Measurements from ENCODE around the gene PARD3B.

The PARD3B gene

DNA sequence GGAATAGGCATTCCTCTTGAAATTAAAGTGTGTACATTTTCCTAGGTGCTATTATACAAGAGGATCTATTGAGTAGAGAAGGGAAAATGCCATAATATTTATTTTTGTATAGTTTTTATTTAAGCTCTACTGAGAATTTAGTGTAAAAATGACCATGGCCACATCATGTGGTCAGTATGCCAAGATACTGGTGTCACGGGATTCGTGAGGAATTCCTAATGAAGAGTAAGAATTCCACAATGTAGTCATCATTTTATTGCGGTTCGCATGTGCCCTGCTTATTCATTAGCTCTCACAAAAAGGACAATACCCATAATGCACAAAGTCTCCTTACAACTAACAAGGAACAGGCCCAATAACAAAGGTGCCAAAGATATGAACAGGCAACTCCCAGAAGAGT is 39.3 kb upstream of the PARD3B start:
- Histone ChIP-seq H3K36me3 (ENCODE audit: control insufficient read depth, low read length) (no peaks in the 10 kb centered on the region), H4K20me1 (ENCODE audit: control insufficient read depth, insufficient read depth, low read depth, low read length) (no peaks in the 10 kb centered on the region), H3K9me2 (replicated peaks; ENCODE audit: control insufficient read depth, low read length) (no peaks in the 10 kb centered on the region), H3K27me3 (ENCODE audit: control insufficient read depth, low read length) (no peaks in the 10 kb centered on the region), H3K4me2 (ENCODE audit: low read length) (no peak overlapping the region), H3K79me2 (ENCODE audit: control insufficient read depth, low read length) (no peaks in the 10 kb centered on the region), H3K27ac (ENCODE audit: low read depth, low read length) (no peak overlapping the region), H3K4me1 (ENCODE audit: control insufficient read depth, low read length) (no peaks in the 10 kb centered on the region), H3K4me3 (ENCODE audit: low read length) (no peak overlapping the region), H3F3A (ENCODE audit: control insufficient read depth, insufficient read depth) (no peaks in the 10 kb centered on the region), H3K9me3 (ENCODE audit: control insufficient read depth, insufficient read depth, low read length) (no peaks in the 10 kb centered on the region)
- TF ChIP-seq, protein P1, sequence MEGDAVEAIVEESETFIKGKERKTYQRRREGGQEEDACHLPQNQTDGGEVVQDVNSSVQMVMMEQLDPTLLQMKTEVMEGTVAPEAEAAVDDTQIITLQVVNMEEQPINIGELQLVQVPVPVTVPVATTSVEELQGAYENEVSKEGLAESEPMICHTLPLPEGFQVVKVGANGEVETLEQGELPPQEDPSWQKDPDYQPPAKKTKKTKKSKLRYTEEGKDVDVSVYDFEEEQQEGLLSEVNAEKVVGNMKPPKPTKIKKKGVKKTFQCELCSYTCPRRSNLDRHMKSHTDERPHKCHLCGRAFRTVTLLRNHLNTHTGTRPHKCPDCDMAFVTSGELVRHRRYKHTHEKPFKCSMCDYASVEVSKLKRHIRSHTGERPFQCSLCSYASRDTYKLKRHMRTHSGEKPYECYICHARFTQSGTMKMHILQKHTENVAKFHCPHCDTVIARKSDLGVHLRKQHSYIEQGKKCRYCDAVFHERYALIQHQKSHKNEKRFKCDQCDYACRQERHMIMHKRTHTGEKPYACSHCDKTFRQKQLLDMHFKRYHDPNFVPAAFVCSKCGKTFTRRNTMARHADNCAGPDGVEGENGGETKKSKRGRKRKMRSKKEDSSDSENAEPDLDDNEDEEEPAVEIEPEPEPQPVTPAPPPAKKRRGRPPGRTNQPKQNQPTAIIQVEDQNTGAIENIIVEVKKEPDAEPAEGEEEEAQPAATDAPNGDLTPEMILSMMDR (IDR thresholded peaks at IDR 0.05; ENCODE audit: low read depth, low read length, poor library complexity, severe bottlenecking): no peak
- no peak for TF ChIP-seq EZH2phosphoT487 (IDR thresholded peaks at IDR 0.05; ENCODE audit: borderline replicate concordance, low read length)

DNA sequence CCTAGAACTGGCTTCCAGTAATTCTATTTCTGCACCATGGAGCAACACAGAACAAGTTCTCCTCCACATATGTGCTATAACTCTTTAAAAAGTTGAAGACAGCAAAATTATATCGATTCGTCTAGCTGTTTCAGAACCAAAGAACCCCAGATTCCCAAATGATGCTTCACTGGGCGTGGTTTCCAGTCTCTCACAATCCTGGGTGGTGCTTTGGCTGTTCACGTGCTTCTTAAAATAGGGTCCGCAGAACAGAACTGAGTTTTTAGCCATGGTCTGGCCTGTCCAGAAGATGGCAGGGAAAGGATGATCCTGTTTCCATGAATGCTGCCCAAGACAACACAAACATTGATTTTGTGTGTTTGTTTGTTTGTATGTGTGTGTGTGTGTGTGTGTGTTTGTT is 37.6 kb upstream of the PARD3B start:
- H3K4me3 ChIP-seq (ENCODE audit: low read length): no peak overlapping the region
- H3K36me3 ChIP-seq (ENCODE audit: control insufficient read depth, low read length): no peaks in the 10 kb centered on the region
- H3K9me2 ChIP-seq (replicated peaks; ENCODE audit: control insufficient read depth, low read length): no peaks in the 10 kb centered on the region
- no peaks in the 10 kb centered on the region for H3K4me1 ChIP-seq (ENCODE audit: control insufficient read depth, low read length)
- no peak overlapping the region for H3K27ac ChIP-seq (ENCODE audit: low read depth, low read length)
- no peaks in the 10 kb centered on the region for H3F3A ChIP-seq (ENCODE audit: control insufficient read depth, insufficient read depth)
- H3K4me2 ChIP-seq (ENCODE audit: low read length): no peak overlapping the region
- no peaks in the 10 kb centered on the region for H4K20me1 ChIP-seq (ENCODE audit: control insufficient read depth, insufficient read depth, low read depth, low read length)
- no peaks in the 10 kb centered on the region for H3K79me2 ChIP-seq (ENCODE audit: control insufficient read depth, low read length)
- no peaks in the 10 kb centered on the region for H3K27me3 ChIP-seq (ENCODE audit: control insufficient read depth, low read length)
- no peaks in the 10 kb centered on the region for H3K9me3 ChIP-seq (ENCODE audit: control insufficient read depth, insufficient read depth, low read length)
- TF ChIP-seq, protein P1 (IDR thresholded peaks at IDR 0.05; ENCODE audit: low read depth, low read length, poor library complexity, severe bottlenecking): no peak
- no peak for TF ChIP-seq EZH2phosphoT487 (IDR thresholded peaks at IDR 0.05; ENCODE audit: borderline replicate concordance, low read length)

DNA sequence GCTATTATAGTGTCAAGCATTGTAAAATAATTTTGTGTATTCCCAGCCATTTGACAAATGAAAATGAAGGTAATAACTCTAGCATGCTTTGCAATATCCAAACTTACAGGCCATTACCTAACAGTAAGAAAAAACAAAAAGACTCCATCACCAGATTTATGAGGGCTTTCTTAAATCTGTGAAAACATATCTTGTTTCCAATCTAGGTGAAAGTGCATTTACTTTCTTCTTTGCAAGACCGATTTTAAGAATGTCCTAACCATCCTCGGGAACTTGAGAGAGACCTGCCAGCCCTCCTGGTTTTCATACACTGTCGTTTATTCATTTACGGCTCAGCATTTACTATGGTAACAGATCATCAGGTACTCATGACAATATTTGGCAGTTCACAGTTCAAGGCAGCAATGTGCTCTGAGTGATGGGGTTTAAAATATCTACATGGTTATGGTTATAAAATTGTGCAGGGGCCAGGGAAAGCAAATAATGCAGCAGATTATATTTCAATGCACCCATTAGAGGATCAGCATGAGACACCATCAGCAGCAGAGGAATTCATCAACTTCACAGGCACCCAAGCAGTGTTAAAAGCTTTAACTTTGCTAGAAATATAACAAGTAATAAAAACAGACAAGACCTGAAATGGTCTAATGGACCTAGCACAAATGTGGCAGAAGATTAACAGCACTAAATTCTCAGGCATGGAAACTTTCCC is 34.4 kb upstream of the PARD3B start:
- H3K79me2 ChIP-seq (ENCODE audit: control insufficient read depth, low read length): no peaks in the 10 kb centered on the region
- H3F3A ChIP-seq (ENCODE audit: control insufficient read depth, insufficient read depth): no peaks in the 10 kb centered on the region
- no peak overlapping the region for H3K4me2 ChIP-seq (ENCODE audit: low read length)
- H3K4me3 ChIP-seq (ENCODE audit: low read length): no peak overlapping the region
- no peaks in the 10 kb centered on the region for H3K9me3 ChIP-seq (ENCODE audit: control insufficient read depth, insufficient read depth, low read length)
- H3K4me1 ChIP-seq (ENCODE audit: control insufficient read depth, low read length): no peaks in the 10 kb centered on the region
- H4K20me1 ChIP-seq (ENCODE audit: control insufficient read depth, insufficient read depth, low read depth, low read length): no peaks in the 10 kb centered on the region
- no peaks in the 10 kb centered on the region for H3K27me3 ChIP-seq (ENCODE audit: control insufficient read depth, low read length)
- TF ChIP-seq, protein P1 (IDR thresholded peaks at IDR 0.05; ENCODE audit: low read depth, low read length, poor library complexity, severe bottlenecking): no peak
- TF ChIP-seq EZH2phosphoT487 (IDR thresholded peaks at IDR 0.05; ENCODE audit: borderline replicate concordance, low read length): no peak
- H3K36me3 ChIP-seq (ENCODE audit: control insufficient read depth, low read length): no peaks in the 10 kb centered on the region
- no peaks in the 10 kb centered on the region for H3K9me2 ChIP-seq (replicated peaks; ENCODE audit: control insufficient read depth, low read length)
- no peak overlapping the region for H3K27ac ChIP-seq (ENCODE audit: low read depth, low read length)
